ENCODE results near the gene FAM162A.

DNA sequence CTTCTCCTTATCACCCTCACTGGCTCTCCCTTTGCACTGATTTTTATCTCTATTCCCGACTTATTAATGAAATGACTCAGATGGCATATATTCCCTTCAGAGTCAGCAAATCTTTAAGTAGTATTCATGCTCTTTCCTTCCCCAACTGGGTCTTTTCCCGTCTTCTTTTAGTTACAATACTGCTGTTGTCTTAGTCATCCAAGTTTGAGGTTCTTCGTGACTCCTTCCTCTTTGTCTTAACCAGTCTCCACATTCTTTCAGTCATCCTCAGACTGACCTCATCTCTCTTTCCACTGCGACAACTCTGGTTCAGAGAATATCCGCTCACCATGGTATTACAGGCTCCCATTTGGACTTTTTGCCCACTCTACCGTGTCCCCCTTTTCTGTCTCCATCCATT is 19.5 kb downstream of the FAM162A start:
- TF ChIP-seq, protein P1, sequence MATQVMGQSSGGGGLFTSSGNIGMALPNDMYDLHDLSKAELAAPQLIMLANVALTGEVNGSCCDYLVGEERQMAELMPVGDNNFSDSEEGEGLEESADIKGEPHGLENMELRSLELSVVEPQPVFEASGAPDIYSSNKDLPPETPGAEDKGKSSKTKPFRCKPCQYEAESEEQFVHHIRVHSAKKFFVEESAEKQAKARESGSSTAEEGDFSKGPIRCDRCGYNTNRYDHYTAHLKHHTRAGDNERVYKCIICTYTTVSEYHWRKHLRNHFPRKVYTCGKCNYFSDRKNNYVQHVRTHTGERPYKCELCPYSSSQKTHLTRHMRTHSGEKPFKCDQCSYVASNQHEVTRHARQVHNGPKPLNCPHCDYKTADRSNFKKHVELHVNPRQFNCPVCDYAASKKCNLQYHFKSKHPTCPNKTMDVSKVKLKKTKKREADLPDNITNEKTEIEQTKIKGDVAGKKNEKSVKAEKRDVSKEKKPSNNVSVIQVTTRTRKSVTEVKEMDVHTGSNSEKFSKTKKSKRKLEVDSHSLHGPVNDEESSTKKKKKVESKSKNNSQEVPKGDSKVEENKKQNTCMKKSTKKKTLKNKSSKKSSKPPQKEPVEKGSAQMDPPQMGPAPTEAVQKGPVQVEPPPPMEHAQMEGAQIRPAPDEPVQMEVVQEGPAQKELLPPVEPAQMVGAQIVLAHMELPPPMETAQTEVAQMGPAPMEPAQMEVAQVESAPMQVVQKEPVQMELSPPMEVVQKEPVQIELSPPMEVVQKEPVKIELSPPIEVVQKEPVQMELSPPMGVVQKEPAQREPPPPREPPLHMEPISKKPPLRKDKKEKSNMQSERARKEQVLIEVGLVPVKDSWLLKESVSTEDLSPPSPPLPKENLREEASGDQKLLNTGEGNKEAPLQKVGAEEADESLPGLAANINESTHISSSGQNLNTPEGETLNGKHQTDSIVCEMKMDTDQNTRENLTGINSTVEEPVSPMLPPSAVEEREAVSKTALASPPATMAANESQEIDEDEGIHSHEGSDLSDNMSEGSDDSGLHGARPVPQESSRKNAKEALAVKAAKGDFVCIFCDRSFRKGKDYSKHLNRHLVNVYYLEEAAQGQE (IDR thresholded peaks at IDR 0.05; ENCODE audit: insufficient read depth in 1 of 2, low read depth in 2 of 2, low read length in 2 of 2): no peak
- TF ChIP-seq POLR2AphosphoS5 (IDR thresholded peaks at IDR 0.05; ENCODE audit: low read depth, low read length): no peak
- no peak for TF ChIP-seq SIN3A (IDR thresholded peaks at IDR 0.05; ENCODE audit: borderline replicate concordance, insufficient read depth, low read length)
- TF ChIP-seq TAF1 (IDR thresholded peaks at IDR 0.05; ENCODE audit: borderline replicate concordance, insufficient read depth, low read length): no peak
